ENCODE data around the gene IGDCC3. TPM values are rescaled to one million over a fixed set of nuclear protein-coding genes. Genes with fewer than 3 reads are reported as not detected.

The IGDCC3 gene
- total RNA-seq, 2 experiments from 2014 or later = not detected

GRCh38 chr15:65333856-65334255 is 43.9 kb downstream of the IGDCC3 start:
- Mint-ChIP-seq H3K4me3 (no peak overlapping the region), H3K9me3 (no peaks in the 10 kb centered on the region), H3K27me3 (peaks cover 5% of the 10 kb centered on the region), H3K27ac (no peak overlapping the region), H3K4me1 (ENCODE audit: low read depth) (no peaks in the 10 kb centered on the region), H3K36me3 (no peaks in the 10 kb centered on the region)
- no peak for DNase-seq
- POLR2A ChIA-PET = no interaction called here
- intact Hi-C loops (cut with micrococcal nuclease) = no loop called here
- CTCF ChIA-PET = no interaction called here

- Mint-ChIP-seq H3K9me3 (no peaks in the 10 kb centered on the region), H3K27me3 (peaks cover 5% of the 10 kb centered on the region), H3K4me3 (no peak overlapping the region), H3K27ac (no peak overlapping the region), H3K36me3 (no peaks in the 10 kb centered on the region), H3K4me1 (ENCODE audit: low read depth) (no peaks in the 10 kb centered on the region)
- intact Hi-C loops (cut with micrococcal nuclease) = no loop called here
- CTCF ChIA-PET = no interaction called here
- POLR2A ChIA-PET = no interaction called here
- DNase-seq = no peak
Observed at GRCh38 chr15:65333148-65333820, 44.5 kb downstream of the IGDCC3 start.

- ChIA-PET CTCF (no interaction called here), POLR2A (no interaction called here)
- no peaks in the 10 kb centered on the region for H3K36me3 Mint-ChIP-seq
- DNase-seq = no peak
- no peak overlapping the region for H3K4me3 Mint-ChIP-seq
- H3K27ac Mint-ChIP-seq = no peak overlapping the region
- no peaks in the 10 kb centered on the region for H3K9me3 Mint-ChIP-seq
- intact Hi-C loops (cut with micrococcal nuclease) = no loop called here
- H3K27me3 Mint-ChIP-seq = peaks cover 7% of the 10 kb centered on the region
- no peaks in the 10 kb centered on the region for H3K4me1 Mint-ChIP-seq (ENCODE audit: low read depth)
Observed at GRCh38 chr15:65332391-65333147, 45.2 kb downstream of the IGDCC3 start.

GRCh38 chr15:65331811-65332210 is 46.0 kb downstream of the IGDCC3 start:
- POLR2A ChIA-PET = no interaction called here
- CTCF ChIA-PET = no interaction called here

GRCh38 chr15:65330934-65331645 is 46.7 kb downstream of the IGDCC3 start:
- CTCF ChIA-PET = no interaction called here
- Mint-ChIP-seq H3K27ac (no peak overlapping the region), H3K9me3 (no peaks in the 10 kb centered on the region), H3K36me3 (no peaks in the 10 kb centered on the region), H3K4me1 (ENCODE audit: low read depth) (no peaks in the 10 kb centered on the region), H3K4me3 (no peak overlapping the region), H3K27me3 (peaks cover 7% of the 10 kb centered on the region)
- DNase-seq = no peak
- intact Hi-C loops (cut with micrococcal nuclease) = no loop called here
- POLR2A ChIA-PET = no interaction called here

More at GRCh38 chr15:65331811-65332210, 46.0 kb downstream of the IGDCC3 start:
- no peak for DNase-seq
- Mint-ChIP-seq H3K4me1 (ENCODE audit: low read depth) (no peaks in the 10 kb centered on the region), H3K27me3 (peaks cover 7% of the 10 kb centered on the region), H3K9me3 (no peaks in the 10 kb centered on the region), H3K27ac (no peak overlapping the region), H3K36me3 (no peaks in the 10 kb centered on the region), H3K4me3 (no peak overlapping the region)
- intact Hi-C loops (cut with micrococcal nuclease) = no loop called here

GRCh38 chr15:65329984-65330735 is 47.6 kb downstream of the IGDCC3 start:
- Mint-ChIP-seq H3K4me1 (ENCODE audit: low read depth) (no peaks in the 10 kb centered on the region), H3K9me3 (no peaks in the 10 kb centered on the region), H3K36me3 (no peaks in the 10 kb centered on the region), H3K27ac (no peak overlapping the region), H3K27me3 (peaks cover 7% of the 10 kb centered on the region), H3K4me3 (no peak overlapping the region)
- ChIA-PET CTCF (interaction anchor here (1.0 kb wide), 1 partner anchor 55 kb away, joined by 5 read pairs; no protein-coding TSS in a partner anchor), POLR2A (no interaction called here)
- intact Hi-C loops (cut with micrococcal nuclease) = no loop called here
- no peak for DNase-seq

- intact Hi-C loops (cut with micrococcal nuclease) = no loop called here
- no peak overlapping the region for H3K27ac Mint-ChIP-seq
- CTCF ChIA-PET = interaction anchor here (1.0 kb wide), 2 partner anchors 11 to 55 kb away, joined by 5 read pairs; no protein-coding TSS in a partner anchor
- H3K27me3 Mint-ChIP-seq = peaks cover 7% of the 10 kb centered on the region
- POLR2A ChIA-PET = no interaction called here
- no peaks in the 10 kb centered on the region for H3K36me3 Mint-ChIP-seq
- no peaks in the 10 kb centered on the region for H3K4me1 Mint-ChIP-seq (ENCODE audit: low read depth)
- H3K9me3 Mint-ChIP-seq = no peaks in the 10 kb centered on the region
- no peak for DNase-seq
- H3K4me3 Mint-ChIP-seq = no peak overlapping the region
Observed at GRCh38 chr15:65329288-65329983, 48.4 kb downstream of the IGDCC3 start.

- H3K4me1 Mint-ChIP-seq (ENCODE audit: low read depth) = no peaks in the 10 kb centered on the region
- ChIA-PET POLR2A (no interaction called here), CTCF (interaction anchor here (1.0 to 3.6 kb wide), 2 partner anchors 10 to 57 kb away, joined by 5 to 14 read pairs; no protein-coding TSS in a partner anchor)
- no peaks in the 10 kb centered on the region for H3K9me3 Mint-ChIP-seq
- H3K27ac Mint-ChIP-seq = no peak overlapping the region
- intact Hi-C loops (cut with micrococcal nuclease) = no loop called here
- H3K36me3 Mint-ChIP-seq = no peaks in the 10 kb centered on the region
- H3K27me3 Mint-ChIP-seq = peaks cover 7% of the 10 kb centered on the region
- DNase-seq = no peak
- H3K4me3 Mint-ChIP-seq = no peak overlapping the region
Observed at GRCh38 chr15:65328506-65329287, 49.1 kb downstream of the IGDCC3 start.

GRCh38 chr15:65327651-65328393 is 50.0 kb downstream of the IGDCC3 start:
- intact Hi-C loops (cut with micrococcal nuclease) = no loop called here
- no peak for DNase-seq
- POLR2A ChIA-PET = no interaction called here
- Mint-ChIP-seq H3K27me3 (peaks cover 7% of the 10 kb centered on the region), H3K4me1 (ENCODE audit: low read depth) (no peaks in the 10 kb centered on the region), H3K9me3 (no peaks in the 10 kb centered on the region), H3K4me3 (no peak overlapping the region), H3K36me3 (no peaks in the 10 kb centered on the region), H3K27ac (no peak overlapping the region)
- CTCF ChIA-PET = interaction anchor here (1.5 to 3.6 kb wide), 2 partner anchors 9 to 58 kb away, joined by 4 to 14 read pairs; no protein-coding TSS in a partner anchor

GRCh38 chr15:65326818-65327217 is 51.0 kb downstream of the IGDCC3 start:
- Mint-ChIP-seq H3K4me3 (no peak overlapping the region), H3K4me1 (ENCODE audit: low read depth) (no peaks in the 10 kb centered on the region), H3K27ac (no peak overlapping the region), H3K9me3 (no peaks in the 10 kb centered on the region), H3K36me3 (no peaks in the 10 kb centered on the region), H3K27me3 (peaks cover 9% of the 10 kb centered on the region)
- intact Hi-C loops (cut with micrococcal nuclease) = no loop called here
- ChIA-PET POLR2A (no interaction called here), CTCF (interaction anchor here (1.5 to 3.6 kb wide), 2 partner anchors 8 to 59 kb away, joined by 4 to 14 read pairs; no protein-coding TSS in a partner anchor)
- no peak for DNase-seq
